Urothelium cell line (cell line): Measurements from ENCODE around the gene GBF1.
A peak's percentile ranks its signal among the peaks of the same experiment; 100 is the strongest.

Source experiments
- DNase-seq: peaks from one replicate; pipeline ENCODE4 v3.0.0; 2011; ENCODE audit warnings: low spot score, mixed read lengths
- FAIRE-seq: peaks from 2 replicates; lab custom pipeline; 2011; peaks lifted over from hg19 to GRCh38; lab: Jason Lieb, UNC

GBF1 gene

DNA sequence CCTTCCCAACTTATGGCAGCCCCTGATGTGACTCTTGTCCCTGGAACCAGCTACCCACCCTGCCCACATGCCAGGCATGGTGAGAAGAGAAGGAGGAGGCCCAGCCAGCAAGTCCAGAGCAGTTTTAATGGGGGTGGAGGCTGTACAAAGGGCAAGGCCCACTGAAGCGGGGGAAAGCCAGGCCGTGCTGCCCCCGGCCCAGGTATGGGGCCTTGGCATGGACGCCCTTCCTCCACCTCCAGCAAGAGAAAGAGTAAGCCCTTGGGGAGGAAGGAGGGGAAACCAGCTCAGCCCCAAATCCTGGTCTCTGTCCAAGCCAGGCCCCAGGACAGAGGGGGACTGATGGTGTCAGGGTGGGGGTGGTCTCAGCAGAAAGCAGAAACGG is 157.2 kb downstream of the GBF1 start:
- FAIRE-seq (no peak), DNase-seq (no peak)

DNA sequence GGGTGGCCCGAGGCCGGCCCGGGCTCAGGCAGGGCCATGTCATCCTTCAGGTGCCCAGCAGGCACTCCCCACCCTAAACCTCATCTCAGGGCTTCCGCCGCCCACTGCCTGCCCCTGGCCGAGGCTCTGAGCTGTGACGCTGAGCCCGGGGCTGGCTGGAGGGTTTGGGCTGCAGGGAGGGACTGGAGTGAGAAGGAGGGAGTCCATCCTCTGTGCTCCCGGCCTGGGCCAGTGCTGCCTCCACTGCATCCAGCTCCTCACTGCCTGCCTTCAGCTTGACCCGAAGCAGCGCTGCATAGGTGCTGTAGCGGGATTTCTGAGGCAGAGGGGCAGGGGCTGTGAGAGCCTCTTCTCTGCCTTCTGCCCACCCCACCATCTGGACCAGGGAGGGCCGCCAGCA is 157.8 kb downstream of the GBF1 start:
- FAIRE-seq (no peak), DNase-seq (no peak)

DNA sequence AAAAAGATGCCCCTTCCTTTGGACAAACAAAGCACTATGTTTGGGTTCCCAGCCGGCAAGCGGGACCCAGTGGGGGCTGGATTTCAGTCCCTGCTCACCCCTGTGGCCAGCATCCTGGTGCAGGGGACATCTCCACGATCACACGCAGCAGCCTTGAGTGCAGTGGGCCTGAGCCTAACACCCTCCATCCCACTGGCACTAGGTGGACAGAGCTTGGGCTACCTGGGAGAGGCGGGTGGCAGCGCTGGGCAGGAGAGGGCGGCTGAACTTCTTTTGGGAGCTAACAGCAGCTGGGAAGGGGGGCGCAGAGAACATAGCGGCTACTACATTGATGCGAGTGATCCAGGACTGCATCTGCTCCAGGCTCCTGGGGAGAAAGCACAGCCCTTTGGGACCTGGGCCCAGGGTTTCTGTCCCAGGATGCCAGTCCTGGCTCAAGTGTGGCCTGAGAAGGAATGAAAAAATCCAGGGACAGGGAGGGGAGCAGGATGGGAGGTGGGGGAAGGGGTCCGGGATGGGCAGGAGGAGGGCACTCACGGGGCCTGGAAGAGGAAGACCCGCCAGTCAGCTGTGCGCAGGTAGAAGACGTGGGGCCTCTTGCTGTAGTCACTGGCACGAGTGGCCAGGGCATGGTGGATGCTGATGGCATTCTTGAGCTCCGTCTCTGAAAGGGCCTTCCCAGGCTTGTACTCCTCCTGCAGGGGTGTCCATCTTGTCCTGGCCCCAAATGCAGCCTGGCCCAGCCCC is 159.2 kb downstream of the GBF1 start:
- DNase-seq = no peak
- peak; percentile 62 for FAIRE-seq

- DNase-seq (no peak), FAIRE-seq (no peak)
Observed at GRCh38 chr10:102405108-102405571, 159.8 kb downstream of the GBF1 start.

- no peak for DNase-seq
Observed at GRCh38 chr10:102405632-102406031, 160.3 kb downstream of the GBF1 start.

GRCh38 chr10:102406815-102407214 is 161.5 kb downstream of the GBF1 start:
- FAIRE-seq (no peak), DNase-seq (no peak)

More at GRCh38 chr10:102405632-102406031, 160.3 kb downstream of the GBF1 start:
- FAIRE-seq = no peak

DNA sequence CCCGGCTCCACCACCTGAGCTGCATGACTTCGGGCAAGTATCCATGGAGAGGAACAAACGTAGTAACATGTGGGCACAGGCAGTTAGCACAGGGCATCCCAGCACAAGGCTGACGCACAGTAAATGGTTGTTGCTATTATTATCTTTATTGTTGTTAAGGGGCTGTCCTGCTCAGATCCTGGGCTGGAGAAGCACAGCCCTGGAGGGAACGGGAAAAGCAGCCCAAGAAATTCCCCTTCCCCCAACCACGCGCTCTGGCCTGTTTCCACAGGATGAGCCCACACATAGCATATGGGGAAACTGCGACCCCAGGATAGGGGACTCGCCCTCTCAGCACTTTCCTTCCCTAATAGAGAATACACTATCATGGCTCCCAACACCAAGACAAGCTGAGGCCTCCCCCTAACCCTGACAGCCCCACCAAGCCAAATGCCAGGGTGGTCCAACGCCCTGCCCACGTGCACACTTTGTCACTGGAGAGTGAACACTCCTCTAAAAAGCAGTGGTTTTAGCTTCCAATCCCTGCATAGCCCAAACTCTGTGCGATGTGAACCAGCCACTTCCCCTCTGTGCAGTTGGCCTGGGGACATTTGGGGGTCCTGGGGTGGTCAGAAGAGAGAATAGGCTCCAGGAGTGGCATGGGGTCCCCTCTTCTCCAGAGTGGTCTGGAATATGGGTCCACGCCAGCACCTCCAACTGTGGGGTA is 162.2 kb downstream of the GBF1 start:
- DNase-seq = no peak

DNA sequence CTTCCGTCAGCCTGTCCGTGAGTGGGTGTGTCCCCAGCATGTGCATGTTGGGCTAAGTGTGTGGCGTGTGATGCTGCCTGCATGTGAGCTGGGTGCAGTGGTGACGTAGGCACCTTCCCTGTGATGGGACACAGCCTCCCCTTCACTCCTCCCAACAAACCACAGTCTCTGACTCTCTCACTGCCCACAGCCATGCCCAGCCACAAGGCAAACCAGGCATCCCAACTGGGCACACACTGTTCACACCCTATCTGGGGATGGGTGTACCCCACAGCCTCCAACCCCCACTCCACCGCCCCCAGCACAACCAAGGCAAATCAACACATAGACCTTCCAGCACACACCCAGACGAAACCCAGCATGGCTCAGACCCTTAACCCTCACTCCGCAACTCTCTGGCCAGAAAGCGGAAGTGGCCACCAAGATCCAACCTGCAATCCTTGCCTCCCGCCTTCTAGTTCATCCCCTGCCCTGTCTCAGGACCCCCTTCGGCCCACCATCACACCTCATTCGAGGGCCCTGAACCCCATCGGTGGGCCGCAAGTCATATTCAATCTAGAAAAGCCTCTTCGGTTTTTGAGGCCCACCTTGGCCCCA is 162.9 kb downstream of the GBF1 start:
- peak; percentile 92 for FAIRE-seq
- DNase-seq = no peak

More for the DNA sequence above, 162.2 kb downstream of the GBF1 start:
- FAIRE-seq = no peak

GRCh38 chr10:102408728-102409603 is 163.6 kb downstream of the GBF1 start:
- FAIRE-seq = peak; percentile 91
- DNase-seq = peak; percentile 75

DNA sequence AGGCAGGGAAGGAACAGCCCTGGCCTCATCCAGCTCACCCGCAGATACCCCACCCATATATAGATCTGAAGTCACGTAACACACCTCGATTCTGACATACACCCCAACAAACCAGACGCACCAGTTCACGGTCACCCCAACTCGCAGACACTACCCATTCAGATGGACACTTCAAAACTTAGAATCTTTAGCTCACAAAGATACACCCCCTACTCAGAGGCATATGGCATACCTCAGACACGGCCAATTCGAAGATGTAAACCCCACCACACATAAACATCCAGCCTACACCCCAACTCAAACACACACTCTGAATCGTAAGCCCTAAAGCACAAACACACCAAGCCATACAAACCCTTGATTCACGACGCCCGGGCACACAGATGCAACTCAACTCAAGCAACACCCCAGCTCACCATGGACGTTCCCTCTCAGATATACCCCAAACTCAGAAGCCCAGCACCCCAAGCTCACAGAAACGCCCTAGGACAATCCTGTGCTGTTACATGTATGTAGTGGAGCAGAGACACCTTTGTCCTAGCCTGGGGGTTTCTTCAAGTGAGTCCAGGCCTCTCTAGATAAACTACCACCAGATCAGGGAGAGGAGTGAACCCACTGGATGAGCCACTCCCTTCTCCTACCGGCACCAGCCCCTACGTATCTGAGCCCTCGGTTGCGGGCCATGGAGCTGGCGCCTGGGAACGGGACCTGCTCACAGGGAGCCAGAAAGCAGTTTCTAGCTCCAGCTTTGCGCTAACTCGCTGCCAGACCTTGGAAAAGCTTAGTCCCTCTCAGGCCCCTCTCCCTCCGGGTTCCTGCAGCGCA is 164.5 kb downstream of the GBF1 start:
- no peak for DNase-seq
- peak; percentile 58 for FAIRE-seq

DNA sequence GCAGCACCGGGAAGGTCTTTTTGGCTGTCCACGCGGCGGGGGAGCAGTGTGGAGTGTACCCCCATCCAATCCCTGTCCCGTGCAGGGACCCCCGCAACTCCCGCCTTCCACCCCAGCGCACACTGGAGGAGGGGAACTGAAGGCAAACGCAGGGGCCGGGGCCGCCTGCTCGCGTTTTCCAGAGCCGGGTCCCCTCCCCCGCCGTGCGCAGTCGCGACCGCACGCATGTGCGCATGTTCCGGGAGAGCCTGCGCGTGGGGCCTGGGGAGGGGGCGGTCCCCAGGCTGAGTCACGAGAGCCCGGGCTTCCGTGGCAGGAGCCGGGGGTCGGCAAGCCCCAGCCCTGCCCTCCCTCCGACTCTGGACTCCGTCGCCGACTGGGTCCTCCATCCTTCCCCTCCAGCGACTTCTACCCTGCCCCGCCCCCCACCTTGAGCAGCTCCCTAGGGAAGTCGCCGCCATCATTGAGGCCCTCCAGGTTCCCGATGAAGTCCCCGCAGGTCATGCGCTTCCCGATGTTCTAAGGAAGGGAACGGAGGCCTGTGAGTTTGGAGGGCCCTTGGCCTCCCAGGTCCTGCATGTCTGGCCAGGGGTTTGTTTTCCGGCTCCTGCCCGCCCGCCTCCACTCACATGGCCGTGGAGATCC is 165.2 kb downstream of the GBF1 start:
- FAIRE-seq (no peak), DNase-seq (no peak)

DNA sequence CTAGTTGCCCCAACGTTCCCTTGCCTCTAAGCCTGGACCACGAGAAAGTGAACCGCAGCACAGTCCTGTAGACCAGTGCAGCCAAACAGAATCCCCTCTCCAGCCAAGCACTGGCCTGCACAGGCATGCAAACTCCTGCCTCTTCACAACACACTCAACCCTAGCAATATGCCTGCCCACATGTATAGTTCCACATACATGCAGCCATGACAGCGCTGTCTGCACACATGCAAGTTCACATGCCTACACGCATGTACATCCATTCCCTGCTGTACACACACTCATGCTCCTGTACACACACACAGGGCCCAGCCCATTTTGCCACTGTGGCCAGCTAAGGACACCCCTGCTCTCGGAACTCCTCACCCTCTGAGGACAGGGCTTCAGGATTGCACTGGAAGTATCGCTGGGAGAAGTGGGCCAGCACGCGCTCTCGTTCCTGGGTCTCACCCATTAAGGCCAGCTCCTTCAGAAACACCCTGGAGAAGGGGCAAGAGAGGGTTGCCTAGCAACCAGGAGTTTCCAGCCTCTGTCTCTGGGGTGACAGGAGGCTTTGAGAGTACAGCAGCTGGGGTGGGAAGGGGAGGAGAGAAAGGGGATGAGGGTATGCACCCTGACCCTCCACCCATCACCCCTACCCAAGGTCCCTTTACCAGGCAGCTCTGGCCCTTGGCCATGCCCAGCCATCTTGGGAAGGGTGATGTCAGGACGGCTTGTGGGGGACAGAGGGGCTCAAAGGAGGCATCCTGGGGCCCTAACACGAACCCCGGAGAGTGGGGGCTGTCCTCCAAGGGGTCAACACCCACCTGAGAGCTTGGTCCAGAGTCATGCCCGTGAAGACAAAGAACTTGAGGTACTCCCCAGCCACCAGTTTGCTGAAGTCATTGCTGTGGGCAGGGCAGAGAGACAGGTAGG is 166.3 kb downstream of the GBF1 start:
- DNase-seq = no peak
- FAIRE-seq = peak; percentile 48

GRCh38 chr10:102412293-102412692 is 167.0 kb downstream of the GBF1 start:
- no peak for DNase-seq
- no peak for FAIRE-seq

GRCh38 chr10:102413053-102413705 is 167.8 kb downstream of the GBF1 start:
- FAIRE-seq = peak; percentile 42

GRCh38 chr10:102413806-102414561 is 168.7 kb downstream of the GBF1 start:
- FAIRE-seq (no peak), DNase-seq (no peak)

More at GRCh38 chr10:102413053-102413705, 167.8 kb downstream of the GBF1 start:
- DNase-seq = no peak

- no peak for DNase-seq
- FAIRE-seq = no peak
Observed at GRCh38 chr10:102414749-102415148, 169.4 kb downstream of the GBF1 start.

- DNase-seq (no peak), FAIRE-seq (no peak)
Observed at GRCh38 chr10:102416283-102416682, 171.0 kb downstream of the GBF1 start.
